T-helper 22 cell (primary cell): Measurements from ENCODE around the gene MTARC1.

Experiments used
- DNase-seq: peaks from one replicate; pipeline ENCODE4 v3.0.0-alpha.2; 2020; ENCODE audit warnings: low read depth

MTARC1 gene

DNA sequence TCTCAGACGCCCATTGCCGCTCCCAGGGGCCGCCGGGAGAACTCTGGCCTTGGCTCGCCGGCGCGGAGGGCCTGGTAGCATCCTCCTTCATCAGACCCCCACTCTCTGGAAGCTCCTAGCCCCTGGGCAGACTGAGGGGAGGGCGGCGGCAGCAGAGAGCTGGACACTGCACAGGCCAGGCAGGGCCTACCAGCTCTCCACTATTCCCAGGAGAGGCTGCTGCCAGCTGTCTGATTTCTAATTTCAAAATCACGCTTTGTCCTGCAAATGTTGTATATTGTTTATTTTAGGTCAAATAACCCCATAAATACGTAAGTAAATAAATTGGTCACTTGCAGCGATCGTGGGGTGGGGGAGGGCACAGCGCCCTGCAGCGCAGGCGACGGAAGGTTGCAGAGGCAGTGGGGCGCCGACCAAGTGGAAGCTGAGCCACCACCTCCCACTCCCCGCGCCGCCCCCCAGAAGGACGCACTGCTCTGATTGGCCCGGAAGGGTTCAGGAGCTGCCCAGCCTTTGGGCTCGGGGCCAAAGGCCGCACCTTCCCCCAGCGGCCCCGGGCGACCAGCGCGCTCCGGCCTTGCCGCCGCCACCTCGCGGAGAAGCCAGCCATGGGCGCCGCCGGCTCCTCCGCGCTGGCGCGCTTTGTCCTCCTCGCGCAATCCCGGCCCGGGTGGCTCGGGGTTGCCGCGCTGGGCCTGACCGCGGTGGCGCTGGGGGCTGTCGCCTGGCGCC, at the start of gene MTARC1:
Gene MTARC1 (plus strand): TSS at position 577 of the 732 bp plus-strand sequence. CDS start 32 bp downstream, at position 609.
- DNase-seq: no peak

DNA sequence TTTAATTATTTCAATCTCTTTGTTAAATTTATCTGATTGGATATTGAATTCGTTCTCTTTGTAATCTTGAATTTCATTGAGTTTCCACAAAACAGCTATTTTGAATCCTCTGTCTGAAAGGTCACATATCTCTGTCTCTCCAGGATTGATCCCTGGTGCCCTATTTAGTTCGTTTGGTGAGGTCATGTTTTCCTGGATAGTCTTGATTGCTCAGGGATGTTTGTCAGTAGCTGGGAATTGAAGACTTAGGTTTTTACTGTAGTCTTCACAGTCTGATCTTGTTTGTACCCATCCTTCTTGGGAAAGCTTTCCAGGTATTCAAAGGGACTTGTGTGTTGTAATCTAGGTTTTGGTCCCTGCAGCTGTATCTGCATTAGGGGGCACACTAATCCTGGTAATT, 45.4 kb upstream of the MTARC1 start:
- no peak for DNase-seq

DNA sequence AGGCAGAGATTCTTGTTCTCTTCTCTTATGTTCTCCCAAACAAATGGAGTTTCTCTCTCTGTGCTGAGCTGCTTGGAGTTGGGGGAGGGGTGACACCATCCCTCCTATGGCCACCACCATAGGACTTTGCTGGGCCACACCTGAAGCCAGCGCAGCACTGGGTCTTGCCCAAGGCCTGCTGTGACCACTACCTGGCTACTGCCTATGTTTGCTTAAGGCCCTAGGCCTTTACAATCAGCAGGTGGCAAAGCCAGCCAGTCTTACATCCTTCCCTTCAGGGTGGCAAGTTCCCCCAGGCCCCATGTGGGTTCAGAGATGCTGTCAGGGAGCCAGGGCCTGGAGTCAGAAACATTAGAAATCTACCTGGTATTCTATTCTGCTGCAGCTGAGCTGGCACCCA, 44.9 kb upstream of the MTARC1 start:
- DNase-seq: no peak

DNA sequence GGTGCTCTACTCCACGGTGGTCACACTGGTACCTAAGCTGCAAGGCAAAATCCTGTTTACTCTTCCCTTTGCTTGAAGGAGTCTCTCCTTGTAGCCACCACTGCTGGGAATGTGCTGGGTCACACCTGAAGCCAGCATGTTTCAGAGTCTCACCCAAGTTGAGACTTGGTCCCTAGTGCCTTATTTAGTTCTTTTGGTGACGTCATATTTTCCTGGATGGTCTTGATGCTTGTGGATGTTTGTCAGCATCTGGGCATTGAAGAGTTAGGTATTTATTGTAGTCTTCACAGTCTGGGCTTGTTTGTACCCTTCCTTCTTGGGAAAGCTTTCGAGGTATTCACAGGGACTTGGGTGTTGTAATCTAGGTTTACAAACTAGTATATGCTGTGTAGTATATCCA, 44.2 kb upstream of the MTARC1 start:
- no peak for DNase-seq

DNA sequence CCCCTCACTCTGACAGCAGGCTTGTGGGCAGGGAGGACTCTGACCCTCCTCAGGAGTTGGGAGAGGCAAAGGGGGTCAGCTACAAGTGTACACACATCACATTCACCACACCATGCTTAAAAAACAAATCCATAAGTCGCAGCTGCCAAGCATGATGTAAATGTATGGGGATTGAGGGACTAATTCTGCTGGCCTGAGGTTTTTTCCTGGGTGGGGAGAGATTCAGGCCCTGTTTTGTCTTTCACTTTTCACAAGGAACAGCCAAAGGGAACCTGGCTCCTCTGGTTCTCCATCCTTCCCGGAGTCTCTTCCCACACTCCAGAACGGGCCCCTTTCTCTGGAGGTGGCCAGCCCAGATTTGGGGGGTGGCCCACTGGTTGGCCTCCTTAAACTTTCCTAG, 39.9 kb upstream of the MTARC1 start:
- no peak for DNase-seq

DNA sequence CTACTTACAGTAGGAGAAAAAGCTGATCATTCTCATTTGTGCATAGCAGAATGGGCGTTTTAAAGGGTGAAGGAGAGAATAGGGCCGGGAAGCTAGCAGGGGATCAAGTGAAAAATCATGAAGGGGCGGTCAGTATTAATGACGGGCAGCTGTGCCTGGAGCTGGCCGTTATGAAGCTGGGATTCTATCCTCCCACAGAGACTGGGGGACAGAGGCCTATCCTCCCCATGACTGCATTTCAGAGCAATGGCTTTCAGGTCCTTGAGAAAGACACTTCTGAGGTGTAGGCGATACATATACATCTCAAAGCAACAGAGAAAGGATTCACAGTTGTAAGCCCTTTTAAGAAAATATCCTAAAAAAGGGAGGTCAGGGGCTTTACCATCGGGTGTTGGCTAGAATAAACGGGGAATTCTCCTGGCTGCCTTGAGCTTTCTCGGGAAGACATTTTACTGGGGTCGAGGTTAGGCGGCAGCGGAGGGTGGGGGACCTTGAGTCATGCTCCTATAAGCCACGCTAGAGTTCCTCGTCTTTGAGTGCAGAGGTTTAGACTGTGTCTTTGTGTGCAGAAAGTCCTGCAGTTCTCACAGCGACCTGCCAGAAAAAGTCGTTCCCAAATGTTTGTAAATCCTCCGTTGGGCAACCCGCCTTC, 39.1 kb upstream of the MTARC1 start:
- DNase-seq: no peak

DNA sequence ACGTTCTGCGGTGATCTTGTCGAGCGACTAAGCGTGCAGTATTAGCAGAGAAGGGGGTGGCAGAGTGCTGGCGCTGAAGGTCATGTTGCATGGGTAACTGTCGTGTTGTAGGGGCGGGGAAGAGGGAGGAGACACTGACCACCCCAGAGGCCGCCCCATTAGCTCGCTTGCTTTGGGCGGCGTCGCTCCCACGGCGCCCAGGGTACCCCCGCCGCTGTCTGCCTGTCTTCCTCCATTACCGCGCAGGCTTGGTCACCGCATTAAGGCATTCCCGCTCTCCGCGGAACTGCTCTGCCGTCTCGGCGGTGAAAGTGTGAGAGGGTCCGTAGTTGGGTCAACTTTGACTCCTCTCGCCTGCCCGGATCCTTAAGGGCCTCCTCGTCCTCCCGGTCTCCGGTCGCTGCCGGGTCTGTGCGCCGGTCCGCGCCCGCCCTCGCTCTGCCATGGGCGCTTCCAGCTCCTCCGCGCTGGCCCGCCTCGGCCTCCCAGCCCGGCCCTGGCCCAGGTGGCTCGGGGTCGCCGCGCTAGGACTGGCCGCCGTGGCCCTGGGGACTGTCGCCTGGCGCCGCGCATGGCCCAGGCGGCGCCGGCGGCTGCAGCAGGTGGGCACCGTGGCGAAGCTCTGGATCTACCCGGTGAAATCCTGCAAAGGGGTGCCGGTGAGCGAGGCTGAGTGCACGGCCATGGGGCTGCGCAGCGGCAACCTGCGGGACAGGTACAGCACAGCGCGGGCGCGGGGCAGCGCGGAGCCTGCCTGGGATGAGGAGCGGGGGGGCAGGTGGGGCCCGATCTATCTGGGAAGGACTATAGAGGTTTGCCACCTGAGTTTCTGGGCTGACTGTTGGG, 38.4 kb upstream of the MTARC1 start, which contains the start of gene MTARC2:
Gene MTARC2 (plus strand): TSS at position 234 of the 846 bp plus-strand sequence. CDS start 210 bp downstream, at position 444.
- no peak for DNase-seq

DNA sequence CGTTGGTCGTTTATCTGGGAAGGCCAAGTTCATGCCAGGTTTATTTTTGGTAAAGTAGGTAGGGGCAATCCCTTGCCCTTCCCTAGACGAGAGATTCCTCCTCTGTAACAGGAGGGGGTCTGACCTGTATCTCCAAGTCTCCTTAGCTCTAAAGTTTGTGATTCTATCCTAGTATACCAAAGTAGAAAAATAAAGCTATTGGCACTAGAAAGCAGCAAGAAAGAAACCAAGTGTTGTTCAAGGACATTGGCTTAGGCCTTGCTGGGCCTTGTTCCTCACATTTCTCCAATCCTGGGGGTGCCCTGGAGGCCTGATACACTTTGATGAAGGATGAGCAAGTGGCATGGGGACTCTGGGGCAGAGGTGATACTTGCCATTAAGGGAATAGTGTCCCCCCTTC, 37.8 kb upstream of the MTARC1 start:
- DNase-seq: no peak

DNA sequence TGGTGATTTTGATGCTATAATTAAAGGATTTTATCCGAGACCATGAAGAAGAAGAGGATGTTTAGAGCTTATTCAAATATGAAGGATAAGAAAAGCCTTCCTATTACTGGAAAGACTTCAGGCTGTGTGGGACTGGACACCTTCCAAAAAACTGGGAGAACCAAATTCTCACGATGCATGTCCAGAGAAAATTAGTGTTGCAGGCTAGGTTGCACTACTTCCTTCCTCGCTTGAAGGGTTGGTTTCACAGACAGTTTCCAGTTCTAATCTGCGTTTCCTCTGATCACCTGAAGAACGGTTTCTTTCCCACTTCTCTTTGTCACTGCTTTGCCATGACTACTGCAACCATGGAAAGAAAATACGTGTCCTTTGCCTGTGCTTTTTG, 36.6 kb upstream of the MTARC1 start:
- DNase-seq: no peak

DNA sequence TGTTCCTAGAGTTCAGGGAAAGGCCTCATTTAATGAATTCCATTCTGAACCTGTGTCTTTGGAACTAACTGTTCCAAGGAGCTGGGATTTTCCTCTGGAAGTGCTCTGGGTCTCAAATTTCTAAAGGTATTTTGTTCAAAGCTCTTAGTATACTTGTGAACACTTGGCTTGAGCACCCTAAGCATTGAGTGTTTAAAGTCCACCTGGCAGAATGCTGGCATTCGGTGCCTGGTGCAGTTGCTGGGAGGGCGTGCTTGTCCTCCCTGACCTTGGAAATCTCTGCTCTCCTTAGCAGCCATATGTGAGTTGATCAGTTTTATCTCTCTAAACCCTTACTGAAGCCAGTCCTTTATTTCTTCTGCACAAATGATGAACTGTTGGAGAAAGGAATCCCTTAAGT, 35.6 kb upstream of the MTARC1 start:
- DNase-seq: no peak

DNA sequence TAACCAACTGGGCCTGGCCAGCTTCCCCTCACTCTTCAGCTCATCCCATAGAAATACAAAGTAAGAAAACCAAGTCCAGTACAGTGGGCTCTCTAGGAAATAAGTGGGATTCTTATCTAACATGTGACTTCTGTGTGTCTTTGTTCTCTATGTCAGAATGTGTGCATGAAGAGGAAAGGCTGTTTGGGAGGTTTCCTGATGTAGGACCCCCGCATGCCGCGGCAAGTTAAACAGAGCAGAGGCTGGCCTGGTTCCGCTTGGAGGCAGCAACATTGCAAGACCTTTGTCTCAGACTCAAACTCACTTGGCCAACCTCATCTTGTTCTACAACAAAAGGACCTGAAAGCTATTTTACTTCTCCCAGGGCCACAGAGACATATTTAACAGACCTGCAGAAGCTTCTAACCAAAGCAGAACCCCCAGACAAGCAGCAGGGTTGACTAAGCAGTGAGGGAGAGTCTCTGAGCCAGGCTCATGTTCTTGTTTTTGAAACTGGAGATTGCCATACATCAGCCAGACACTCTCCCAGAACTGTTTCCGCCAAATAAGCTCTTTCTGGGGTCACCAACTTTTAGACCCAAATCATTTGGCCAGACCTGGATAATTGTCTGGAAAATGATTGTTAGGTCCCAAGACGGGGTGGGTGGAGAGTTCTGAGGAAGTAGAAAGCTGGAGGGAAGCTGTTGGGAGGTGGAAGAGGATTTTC, 32.3 kb upstream of the MTARC1 start:
- DNase-seq: no peak

DNA sequence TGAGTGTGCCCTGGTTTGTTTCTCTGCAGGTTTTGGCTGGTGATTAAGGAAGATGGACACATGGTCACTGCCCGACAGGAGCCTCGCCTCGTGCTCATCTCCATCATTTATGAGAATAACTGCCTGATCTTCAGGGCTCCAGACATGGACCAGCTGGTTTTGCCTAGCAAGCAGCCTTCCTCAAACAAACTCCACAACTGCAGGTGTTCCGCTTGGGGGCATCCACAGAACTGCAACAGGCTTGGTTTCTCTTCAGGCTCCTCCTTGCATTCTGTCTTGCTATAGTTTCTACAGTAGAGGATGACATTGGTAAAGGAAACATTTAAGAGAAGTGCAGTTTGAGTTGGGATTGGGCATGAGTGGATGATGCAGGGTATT, 31.8 kb upstream of the MTARC1 start:
- DNase-seq: no peak

DNA sequence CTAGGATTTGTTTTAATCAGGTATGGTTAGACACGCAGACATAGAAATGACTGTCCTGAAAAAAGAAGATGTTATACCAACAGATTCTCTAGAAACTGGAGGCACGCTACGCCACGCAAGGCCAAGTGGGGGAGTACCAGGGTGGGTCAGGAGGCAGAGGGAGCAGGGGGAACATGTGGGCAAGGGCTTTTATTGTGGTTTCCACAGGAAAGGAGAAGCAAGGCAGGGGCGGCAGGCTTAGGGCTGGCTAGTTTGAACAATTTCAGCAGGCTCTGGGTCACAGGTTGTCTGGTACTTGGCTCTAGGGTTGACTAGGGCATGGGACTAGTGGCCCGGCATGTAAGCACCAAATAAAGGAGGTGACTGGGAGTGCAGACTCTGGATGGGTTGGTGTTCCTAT, 31.4 kb upstream of the MTARC1 start:
- no peak for DNase-seq

DNA sequence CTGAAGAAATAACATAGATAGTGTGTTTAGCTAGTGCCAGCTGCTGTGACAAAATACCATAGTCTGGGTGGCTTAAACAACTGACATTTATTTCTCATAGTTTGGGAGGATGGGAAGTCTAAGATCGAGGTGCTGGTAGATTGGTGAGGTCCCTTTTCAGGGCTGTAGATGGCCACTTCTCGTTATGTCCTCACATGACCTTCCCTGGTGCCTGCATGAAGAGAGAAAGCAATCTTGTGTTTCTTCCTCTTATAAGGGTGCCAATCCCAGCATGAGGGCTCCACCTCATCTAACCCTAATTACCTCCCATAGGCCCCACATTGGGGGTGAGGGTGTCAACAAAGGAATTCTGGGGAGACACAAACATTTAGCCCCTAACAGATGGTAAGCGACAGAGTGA, 29.3 kb upstream of the MTARC1 start:
- no peak for DNase-seq

DNA sequence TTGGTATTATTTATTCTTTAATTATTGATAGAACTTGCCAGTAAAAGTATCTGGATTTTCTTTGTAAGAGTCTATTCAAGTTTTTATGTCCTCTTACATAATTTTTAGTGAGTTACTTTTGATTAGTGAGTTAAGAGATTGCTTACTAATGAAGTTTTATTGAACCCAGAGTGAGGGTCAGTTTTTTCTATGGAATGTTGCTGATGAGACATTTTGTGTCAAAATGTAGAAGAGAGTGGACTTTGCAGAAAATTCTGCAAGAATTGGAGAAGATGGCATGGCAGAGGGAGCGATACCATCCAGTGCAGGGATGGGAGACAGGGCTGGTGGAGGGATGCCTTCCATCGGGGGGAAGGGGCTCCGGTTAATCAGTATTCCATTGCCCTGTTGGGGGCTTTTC, 27.6 kb upstream of the MTARC1 start:
- no peak for DNase-seq

DNA sequence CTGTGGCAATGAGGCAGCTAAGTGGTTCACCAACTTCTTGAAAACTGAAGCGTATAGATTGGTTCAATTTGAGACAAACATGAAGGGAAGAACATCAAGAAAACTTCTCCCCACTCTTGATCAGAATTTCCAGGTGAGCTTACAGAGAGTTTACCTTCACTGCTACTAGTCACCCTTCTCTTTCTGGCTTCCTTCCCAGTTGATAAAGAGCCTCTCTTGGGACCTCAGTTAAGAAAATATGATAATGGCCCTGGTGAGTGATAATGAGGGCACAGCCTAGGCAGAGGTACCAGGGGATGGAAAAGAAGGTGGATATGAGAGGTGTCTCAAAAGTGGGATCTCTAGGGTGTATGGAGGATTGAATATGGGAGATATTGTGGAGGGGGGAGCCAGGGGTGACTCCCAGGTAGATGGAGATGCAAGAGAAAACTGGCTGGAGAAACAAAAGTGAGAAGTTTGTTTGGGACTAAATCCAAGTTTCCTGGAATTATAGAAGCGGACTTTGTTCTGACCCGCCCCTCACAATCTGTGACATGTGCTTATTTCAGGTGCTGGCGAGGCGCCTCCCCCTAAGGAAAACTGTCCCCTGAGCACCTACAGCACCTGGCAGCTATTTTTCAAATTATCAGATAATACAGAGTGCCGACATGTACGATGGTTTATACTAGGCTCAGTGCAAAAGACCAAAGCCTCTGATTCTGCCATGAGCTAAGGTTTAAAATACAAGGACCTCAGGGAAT, 24.9 kb upstream of the MTARC1 start:
- no peak for DNase-seq

DNA sequence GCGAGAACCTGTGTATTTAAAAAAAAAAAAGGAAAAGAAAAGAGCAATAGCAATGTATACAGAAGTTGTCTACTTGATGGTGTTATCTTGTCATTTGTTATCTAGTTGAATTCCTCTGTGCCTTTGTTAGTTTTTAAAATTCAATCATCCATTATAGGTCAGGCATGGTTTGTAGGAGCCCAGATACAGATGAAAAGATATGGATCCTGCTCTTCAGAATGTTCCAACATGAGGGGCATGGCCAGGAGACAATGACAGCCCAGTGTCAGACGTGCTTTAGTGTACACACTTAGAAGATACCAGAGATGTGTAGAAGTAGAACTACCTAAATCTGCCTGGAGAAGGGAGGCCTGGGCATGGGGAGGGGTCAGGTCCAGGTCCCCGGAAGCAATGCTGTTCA, 22.0 kb upstream of the MTARC1 start:
- DNase-seq: no peak

DNA sequence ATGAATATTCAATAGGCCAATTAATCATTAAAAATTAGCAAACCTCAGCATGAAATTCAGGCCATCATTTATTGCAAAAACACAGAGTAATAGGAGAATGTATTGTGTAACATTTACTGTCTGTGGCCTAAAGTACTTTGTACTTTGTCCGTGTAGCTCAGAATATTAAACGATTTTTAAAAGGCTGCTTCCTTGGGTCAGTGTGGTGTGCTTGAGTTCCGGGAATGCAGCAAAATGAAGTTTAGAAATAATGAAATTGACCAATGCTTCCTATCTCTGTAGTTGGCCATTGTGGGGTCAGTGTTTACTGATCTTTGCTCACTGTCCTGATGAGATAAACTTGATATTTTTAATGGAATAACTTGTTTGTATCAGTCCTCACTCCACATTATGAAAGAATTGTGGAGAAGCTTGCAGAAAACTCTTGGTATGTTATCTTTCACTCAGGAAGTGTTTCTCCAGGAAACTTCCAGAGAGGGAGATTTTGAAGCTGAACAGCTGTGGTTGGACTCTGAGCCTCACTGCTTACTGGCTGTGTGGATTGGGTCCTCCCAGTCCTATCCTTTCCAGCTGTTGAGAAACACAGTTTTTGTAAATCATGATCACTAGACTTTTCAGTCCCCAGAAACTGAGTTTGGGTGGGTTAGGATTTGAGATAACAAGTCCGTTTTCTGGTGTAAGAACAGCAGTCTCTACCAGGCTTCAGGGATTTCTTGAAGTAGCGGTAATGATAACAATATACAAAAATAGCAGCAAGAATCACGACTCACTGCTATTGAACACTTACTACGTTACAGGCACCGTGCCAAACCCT, 19.2 kb upstream of the MTARC1 start:
- DNase-seq: no peak

DNA sequence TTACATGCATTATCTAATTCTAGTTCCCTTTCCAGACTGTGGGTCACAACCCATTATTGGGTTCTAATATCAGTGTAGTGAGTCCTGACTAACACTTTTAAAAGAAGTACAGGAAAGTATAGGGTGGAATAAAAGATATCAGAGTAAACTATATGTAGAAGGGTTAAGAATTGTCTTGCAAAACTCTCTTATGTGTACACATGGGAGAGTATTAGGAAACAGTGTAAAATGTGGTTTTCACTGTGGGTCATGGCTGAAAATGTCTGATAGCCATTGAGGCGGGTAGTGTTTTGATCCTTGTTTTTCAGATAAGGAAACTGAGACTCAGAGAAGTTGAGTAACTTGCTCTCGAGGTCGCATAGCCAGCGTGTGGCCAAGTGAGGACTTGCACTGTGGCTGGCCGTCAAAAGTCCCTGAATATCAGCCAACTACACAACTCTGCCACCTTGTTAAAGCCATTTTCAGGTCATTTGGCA, 18.5 kb upstream of the MTARC1 start:
- no peak for DNase-seq

DNA sequence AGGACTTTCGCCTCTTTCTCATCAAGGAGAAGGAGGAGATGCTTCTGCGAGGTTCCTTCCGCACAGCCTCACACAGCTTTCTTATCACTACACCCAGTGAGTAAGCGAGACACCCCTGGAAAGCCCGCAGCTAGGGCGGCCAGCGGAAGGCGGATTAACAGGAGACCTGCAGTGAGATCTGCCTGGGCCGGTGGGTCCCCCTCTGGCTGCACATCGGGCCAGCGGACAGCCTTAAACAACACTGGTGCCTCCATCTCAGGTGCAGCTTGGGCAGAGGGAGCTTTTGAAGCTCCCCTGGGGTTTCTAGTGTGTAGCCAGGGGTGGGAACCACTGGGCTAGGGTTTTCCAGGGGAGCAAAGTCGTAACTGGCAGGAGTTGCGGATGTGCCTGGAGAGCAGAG, 17.5 kb upstream of the MTARC1 start:
- no peak for DNase-seq
